ELR (cell line): ENCODE data around the gene OLIG2.

Experiments
- DNase-seq: peaks from one replicate; pipeline ENCODE4 v3.0.0-alpha.2; 2015; ENCODE audit warnings: low read depth

Gene OLIG2

DNA sequence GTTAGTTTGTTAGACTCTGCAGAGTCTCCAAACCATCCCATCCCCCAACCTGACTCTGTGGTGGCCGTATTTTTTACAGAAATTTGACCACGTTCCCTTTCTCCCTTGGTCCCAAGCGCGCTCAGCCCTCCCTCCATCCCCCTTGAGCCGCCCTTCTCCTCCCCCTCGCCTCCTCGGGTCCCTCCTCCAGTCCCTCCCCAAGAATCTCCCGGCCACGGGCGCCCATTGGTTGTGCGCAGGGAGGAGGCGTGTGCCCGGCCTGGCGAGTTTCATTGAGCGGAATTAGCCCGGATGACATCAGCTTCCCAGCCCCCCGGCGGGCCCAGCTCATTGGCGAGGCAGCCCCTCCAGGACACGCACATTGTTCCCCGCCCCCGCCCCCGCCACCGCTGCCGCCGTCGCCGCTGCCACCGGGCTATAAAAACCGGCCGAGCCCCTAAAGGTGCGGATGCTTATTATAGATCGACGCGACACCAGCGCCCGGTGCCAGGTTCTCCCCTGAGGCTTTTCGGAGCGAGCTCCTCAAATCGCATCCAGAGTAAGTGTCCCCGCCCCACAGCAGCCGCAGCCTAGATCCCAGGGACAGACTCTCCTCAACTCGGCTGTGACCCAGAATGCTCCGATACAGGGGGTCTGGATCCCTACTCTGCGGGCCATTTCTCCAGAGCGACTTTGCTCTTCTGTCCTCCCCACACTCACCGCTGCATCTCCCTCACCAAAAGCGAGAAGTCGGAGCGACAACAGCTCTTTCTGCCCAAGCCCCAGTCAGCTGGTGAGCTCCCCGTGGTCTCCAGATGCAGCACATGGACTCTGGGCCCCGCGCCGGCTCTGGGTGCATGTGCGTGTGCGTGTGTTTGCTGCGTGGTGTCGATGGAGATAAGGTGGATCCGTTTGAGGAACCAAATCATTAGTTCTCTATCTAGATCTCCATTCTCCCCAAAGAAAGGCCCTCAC lies at the start of gene OLIG2:
Gene OLIG2 (plus strand): TSS at position 447 of the 954 bp plus-strand sequence. CDS start 928 bp downstream, outside the sequence.
- peak; percentile 32 for DNase-seq

GRCh38 chr21:32976791-32977190 lies 48.9 kb upstream of the OLIG2 start:
- no peak for DNase-seq

DNA sequence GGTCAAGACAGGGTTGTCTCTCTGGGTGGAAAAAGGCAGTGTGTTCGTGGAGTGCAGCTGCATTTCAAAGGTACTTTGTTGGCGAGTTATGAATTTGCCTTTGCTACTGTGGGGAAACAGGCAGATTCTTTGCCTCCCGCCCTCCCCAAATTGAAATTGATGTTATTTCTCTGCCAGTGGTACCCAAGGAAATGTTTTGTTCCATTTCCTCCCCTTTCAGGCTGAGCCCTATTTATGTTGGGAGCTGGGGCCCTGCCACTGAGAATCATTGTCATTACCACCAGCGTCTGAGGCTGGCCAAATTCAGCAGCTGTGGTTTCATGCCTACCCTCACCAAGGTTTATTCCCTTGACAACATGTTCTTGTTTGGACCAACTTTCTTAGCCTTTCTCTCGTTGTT lies 48.5 kb upstream of the OLIG2 start:
- DNase-seq: no peak

DNA sequence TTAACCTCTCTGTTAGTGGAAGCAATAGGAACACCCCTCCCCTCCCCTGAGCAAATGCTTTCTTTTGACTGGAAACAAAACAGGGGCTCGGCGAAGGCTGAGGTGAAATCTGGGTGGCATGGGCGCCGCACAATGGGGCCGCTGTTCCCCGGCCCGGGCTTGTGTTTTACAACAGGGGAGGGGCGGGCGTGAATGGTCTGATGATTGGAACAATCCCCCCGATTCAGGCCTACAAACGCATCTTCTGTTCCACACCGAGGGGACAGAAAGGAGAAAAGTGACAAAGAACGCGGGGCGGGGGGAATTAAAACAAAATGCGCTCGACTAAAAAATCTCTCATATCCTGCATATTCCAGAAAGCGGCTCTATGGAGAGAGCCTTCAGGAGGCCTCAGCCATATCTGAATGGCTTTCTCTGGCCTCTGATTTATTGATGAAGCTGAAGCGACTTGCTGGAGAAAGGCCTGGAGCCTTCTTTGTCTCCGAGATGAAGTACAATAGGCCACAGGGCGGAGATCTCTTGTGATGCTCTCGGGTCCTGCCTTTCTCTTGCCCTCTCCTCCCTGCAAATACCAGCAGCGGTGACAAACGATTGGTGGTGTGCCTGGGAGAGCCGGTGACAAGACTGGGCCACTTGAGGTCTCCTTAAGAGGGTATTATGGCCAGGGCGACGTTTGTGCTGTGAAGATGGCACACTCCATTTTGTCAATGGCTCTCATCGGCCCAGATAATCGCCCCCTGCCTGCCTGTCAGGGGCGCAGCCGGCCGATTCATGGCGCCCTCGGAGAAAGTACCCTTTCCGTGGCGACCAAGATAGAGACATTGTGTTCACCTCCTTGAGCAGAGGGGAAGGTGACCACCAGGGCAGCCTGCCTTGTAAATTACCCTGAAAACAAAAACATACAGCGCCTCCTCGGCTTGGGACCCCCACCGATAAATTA lies 47.1 kb upstream of the OLIG2 start:
- no peak for DNase-seq

DNA sequence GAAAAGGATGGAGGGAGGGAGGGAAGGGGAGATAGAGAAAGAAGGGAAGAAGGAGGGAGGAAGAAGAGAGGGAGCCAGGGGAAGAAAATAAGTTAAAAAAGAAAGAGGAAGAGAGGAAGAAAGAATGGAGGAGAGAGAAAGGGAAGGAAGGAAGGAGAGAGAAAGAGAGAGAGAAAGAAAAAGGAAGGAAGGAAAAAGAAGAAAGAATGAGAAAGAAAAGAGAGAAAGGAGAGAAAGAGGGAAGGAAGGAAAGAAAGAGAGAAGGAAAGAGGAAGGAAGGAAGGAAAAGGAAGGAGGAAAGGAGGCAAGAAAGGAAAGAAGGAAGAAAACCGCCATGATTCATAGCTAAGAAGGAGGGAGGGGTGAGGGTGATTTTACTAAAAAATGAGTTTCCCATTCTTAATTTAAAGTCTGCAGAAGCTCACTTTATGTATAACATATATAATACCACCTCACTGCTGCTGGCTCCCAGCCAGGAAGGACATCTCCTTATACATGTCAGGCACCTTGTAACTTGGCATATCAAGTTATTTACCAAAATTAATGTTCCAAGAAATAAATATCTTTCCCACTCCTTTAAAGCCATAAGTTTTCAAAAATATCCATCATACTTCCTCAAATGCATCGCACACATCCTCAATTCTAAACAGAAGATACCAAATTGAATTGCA lies 46.0 kb upstream of the OLIG2 start:
- DNase-seq: no peak

GRCh38 chr21:32981096-32981495 lies 44.6 kb upstream of the OLIG2 start:
- DNase-seq: no peak

- no peak for DNase-seq
Measured at GRCh38 chr21:32990666-32991065, 35.1 kb upstream of the OLIG2 start.

DNA sequence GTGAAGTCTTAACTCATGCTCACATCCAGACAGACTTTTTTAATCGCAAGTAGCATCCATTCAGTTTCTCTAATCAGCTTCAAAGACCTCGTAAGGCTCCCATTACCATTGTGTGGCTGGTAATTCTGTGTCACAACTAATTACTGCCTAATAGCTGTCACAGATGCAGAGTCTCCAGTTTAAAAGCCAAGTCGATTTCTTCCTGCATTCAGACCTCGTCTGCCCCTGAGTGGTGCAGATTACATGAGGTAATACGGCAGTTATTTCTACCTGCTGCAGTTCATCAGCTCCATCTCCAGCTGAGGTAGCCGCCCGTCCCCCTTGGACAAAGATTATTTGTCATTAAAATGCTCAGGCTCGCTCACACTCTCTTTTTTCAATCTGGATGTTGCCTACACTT lies 34.4 kb upstream of the OLIG2 start:
- DNase-seq: no peak

DNA sequence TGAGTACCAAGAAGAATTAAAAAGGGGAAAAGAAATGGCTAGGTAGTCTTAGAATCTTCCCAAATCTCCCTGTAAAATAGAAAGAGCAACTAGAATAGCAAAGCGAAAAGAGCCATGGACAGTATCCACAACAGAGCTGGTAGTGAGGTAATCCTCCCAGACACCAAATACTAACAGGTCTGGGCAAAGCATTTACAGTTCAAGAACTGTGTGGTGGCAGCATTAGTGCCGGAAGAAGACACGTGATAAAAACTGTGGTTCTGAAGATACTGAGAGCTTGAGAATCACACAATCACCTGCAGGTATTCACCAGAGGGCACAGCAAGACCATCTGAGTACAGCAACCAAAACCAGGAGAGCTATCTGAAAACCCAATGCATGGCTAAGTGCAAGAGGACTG lies 31.8 kb upstream of the OLIG2 start:
- no peak for DNase-seq

DNA sequence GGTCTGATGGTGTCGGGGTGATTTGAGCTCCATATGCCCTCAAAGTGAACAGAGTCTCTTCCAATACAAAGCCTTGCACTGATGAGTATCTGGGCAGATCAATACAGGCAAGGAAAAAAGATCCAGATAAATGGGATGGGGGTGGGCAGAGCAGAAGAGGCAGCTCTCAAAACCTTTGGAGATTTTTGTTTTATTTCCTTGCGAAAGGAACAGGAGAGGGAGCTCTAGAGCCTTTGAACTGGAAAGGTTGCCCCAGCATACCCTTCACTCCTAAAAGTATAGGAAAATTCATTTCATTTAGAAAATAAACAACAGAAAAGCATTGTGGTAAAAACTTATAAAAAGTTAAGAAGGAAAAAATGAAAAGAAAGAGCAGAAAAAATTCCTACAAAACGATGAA lies 31.4 kb upstream of the OLIG2 start:
- DNase-seq: peak; percentile 47

DNA sequence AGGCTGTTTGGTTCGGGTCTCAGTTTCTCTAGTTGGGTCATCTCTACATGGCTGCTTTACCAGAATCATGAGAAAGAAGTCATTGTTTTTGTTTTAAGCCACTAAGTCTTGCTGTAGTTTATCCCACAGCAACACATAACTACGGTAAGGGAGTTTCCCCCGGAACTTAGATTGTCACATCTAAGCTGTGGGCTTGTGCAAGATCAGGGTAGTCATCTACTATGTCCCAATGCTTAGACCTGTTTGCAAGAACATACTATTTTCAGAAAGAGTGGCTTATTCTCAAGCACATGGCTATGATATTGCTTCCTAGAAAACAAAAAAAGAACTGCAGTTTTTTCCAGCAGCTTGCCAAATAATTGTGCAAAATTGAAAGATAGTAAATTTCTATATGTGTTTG lies 18.0 kb upstream of the OLIG2 start:
- DNase-seq: no peak

- no peak for DNase-seq
Measured at GRCh38 chr21:33008333-33009051, 17.2 kb upstream of the OLIG2 start.

- DNase-seq: no peak
Measured at GRCh38 chr21:33010931-33011330, 14.8 kb upstream of the OLIG2 start.

GRCh38 chr21:33011462-33011861 lies 14.3 kb upstream of the OLIG2 start:
- peak; percentile 91 for DNase-seq

GRCh38 chr21:33013626-33014025 lies 12.1 kb upstream of the OLIG2 start:
- DNase-seq: no peak

DNA sequence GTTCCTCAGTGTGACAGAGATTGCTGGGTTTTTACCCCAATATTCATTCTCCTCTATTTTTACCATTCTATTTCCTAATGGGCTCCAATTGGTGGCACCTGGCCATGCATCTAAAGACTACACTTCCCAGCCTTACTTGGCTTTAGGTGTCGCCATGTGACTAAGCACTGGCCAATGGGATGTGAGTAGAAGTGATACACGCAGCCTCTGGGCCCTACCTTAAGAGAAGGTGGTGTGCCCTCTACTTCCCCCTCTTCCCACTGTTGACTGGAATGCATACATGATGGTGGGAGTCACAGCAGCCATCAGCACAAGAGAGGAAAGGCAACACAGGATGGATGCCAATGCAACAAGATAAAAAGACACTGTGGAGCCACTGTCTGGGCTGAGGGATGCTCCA lies 11.4 kb upstream of the OLIG2 start:
- no peak for DNase-seq

DNA sequence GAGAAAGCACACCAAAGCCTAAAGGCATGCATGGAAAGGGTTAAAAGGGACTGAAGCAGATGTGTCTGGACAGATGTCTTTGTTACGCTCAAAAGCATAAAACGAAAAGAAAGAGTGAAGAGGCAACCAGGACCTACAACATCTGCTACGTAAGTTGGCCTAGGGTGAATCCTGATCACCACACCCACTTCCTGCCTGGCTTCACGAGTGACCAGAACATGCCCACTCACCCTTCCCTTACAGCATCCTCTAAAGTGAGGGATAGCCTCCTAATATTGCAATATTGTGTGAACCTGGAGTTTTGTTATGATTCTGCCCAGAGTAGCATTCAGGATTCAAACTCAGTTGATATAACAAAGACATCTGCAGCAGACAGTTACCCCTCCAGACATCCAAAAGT lies 10.6 kb upstream of the OLIG2 start:
- no peak for DNase-seq

DNA sequence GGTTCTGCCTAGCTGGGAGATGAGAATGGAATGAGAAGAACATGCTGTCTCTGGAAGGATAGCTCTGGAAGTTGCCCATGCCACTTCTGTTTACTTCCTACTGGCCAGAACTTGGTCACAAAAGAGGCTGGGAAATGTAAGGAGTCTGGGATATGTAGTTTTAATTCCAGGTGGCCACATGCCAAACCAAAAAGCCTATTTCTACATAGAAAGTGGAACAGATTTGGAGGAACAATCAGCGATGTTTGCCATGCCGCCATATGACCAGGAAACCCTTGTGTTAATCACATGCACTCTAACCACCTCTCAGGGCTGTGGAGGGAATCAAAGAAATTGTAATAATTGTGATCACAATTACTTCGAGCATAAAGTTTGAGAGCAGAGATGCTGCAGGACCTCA lies 10.0 kb upstream of the OLIG2 start:
- DNase-seq: no peak

DNA sequence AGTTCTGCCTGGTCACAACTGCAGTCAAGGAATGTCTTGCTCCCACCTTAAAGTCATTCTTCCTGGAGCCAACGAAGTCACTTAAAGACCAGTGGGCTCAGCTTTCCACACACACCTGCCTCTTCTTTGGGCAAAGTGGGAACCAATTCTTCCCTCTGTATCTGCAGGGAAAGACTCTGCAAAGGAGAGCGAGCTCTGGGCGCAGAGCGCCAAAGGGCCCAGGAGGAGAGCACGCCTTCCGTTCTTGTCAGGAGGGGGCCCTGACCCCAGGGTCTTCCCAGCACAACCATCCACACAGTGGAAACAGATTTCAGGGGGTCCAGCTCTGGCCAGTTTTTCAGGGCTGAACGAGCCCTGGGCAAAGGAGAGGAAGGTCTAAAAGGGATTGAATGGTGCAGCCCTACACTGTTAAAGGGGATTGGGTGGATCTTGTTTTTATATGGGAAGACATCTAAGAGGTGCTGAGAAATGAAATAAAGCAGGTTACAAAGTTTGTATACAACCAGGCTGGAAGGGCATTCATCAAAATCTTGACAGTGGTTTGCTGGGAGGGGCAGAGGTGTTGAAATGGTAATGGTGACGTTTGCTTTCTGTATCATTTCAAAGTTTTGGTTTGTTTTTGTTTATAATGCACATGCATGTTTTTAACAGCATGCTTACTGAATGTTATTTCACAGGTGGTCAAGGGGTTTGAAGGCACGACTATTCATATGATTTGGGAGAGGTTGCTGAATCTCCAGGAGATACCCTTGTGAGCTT lies 6.8 kb upstream of the OLIG2 start:
- DNase-seq: no peak

- DNase-seq: no peak
Measured at GRCh38 chr21:33019516-33019884, 6.2 kb upstream of the OLIG2 start.
